GM20000 (cell line): ENCODE measurements around the gene CYFIP1.

Experiments used
- DNase-seq: peaks from one replicate; pipeline ENCODE4 v3.0.0; 2012; ENCODE audit warnings: low spot score
- TF ChIP-seq, protein P1 (sequence below): IDR thresholded peaks from 2 replicates; pipeline ENCODE4 v1.5.1; 2012; ENCODE audit warnings: mild to moderate bottlenecking, control low read depth; ENCODE audit errors: extremely low read depth, missing control alignments

Gene CYFIP1

GRCh38 chr15:22959321-22960101, 20.7 kb downstream of the CYFIP1 start:
- TF ChIP-seq, protein P1, sequence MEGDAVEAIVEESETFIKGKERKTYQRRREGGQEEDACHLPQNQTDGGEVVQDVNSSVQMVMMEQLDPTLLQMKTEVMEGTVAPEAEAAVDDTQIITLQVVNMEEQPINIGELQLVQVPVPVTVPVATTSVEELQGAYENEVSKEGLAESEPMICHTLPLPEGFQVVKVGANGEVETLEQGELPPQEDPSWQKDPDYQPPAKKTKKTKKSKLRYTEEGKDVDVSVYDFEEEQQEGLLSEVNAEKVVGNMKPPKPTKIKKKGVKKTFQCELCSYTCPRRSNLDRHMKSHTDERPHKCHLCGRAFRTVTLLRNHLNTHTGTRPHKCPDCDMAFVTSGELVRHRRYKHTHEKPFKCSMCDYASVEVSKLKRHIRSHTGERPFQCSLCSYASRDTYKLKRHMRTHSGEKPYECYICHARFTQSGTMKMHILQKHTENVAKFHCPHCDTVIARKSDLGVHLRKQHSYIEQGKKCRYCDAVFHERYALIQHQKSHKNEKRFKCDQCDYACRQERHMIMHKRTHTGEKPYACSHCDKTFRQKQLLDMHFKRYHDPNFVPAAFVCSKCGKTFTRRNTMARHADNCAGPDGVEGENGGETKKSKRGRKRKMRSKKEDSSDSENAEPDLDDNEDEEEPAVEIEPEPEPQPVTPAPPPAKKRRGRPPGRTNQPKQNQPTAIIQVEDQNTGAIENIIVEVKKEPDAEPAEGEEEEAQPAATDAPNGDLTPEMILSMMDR, result no peak
- no peak for DNase-seq

GRCh38 chr15:22958487-22959280, 21.5 kb downstream of the CYFIP1 start:
- TF ChIP-seq, protein P1, result no peak

GRCh38 chr15:22956978-22957260, 23.2 kb downstream of the CYFIP1 start:
- TF ChIP-seq, protein P1, result no peak
- no peak for DNase-seq

More at GRCh38 chr15:22958487-22959280, 21.5 kb downstream of the CYFIP1 start:
- DNase-seq, result no peak

- TF ChIP-seq, protein P1, result no peak
- DNase-seq, result no peak
These were observed 23.8 kb downstream of the CYFIP1 start for GRCh38 chr15:22956257-22956977.

GRCh38 chr15:22955544-22956119, 24.5 kb downstream of the CYFIP1 start:
- no peak for DNase-seq
- TF ChIP-seq, protein P1, result no peak

DNA sequence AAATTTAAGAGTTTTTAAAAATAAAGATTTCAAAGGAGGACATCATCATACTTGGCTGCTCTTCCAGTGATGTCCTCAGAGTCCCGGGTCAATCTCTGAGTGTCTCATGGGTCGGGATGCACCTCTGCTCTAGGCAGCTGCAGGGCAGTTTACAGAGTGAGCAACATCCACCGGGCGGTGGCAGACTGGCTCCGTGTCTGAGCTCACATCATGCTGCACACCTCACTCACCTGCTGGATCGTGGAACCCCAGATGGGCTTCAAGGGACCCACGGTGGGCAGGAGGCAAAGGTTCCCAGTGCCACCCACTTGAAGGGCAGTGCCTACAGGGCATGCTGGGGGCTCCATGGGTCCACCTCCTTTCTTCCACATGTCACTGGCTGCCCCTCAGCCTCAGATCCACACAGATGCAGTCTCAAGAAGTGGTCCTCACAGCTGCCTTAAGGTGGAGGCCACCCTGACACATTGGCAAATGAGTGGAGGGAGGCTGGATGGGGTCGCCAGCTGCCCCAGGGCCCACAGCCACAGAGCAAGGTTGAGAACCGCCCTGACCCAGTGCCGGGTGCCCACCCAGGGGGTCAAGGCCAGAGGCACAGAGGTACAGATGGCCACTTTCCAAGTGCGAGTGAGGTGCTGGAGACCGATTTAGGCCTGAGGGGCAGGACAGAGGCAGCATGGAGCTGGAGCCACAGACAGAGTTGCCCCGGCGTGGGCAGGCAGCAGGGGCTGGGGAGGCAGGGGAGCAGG, 25.2 kb downstream of the CYFIP1 start:
- TF ChIP-seq, protein P1, result no peak
- no peak for DNase-seq
